ENCODE data around the gene RBFOX1.
"Not testable (repeated sequence)": the region's sequence is repeated elsewhere in the genome, so short reads cannot be mapped to it uniquely, and the experiment has no call there.

Gene RBFOX1

DNA sequence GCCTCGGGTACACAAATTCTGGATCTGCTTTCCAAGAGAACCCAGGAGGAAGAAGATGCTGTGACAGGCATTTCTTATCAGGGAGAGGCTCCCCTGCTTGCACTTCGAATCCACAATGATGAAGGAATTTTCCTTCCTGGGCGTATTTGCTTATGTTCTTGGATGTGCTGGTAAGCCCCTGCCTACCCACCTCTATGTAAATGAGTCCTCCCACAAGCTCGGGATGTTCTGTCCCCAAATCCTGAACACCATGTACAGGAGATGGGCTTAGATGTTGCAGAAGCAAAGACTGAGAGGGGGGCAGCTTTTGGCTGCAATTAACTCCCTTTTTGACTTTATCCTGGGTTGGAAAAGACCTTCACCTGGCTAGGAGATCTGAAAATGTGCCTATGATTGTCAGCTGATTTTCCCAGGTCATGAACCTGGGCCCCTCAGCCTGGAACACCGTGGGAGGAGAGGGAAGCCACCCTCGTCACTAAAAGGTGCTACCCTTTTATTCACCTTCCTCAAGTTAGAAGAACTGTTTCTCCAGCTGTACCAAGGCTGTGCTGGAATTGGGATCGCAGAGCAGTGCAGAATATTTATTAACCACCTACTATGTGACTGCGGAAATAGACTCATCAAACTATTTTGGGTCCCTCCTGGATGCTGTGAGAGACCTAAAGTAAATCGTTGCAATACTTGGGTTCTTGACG is 150.1 kb downstream of the RBFOX1 start:
- FAIRE-seq = no peak

DNA sequence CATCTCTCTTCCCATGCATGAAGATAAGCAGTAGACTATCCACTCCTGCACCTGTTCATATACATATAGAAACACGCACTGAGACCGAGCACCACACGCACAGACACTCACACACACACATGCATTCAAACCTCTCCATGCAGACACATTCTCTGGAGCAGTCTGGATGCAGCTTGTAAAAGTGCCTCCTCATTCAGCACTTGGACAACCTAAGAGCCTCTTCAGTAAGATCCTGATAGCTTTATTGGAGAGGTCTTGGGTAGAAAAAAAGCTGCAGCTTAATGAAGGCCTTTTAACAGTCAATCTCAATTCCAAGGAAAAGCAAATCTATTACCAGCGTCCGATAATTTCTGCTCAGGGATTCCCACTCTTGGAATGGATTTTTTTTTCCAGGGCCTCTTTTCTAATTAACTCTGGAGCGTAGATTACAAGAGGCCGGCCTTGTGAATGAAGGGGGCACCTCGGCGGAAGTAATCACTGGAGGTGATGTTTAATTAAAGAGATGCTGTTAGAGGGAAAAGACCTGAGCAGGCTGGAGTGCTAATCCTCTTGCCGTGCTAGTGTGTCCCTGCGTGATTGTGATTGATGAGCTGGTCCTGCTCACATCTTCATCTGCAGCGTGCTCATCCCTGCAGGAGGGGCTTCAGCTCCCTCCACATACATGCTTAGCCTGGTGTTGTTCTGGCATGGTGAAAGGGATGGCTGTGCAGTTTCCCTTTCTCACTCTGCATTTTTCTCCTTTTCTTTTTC is 155.1 kb downstream of the RBFOX1 start:
- no peak for FAIRE-seq

DNA sequence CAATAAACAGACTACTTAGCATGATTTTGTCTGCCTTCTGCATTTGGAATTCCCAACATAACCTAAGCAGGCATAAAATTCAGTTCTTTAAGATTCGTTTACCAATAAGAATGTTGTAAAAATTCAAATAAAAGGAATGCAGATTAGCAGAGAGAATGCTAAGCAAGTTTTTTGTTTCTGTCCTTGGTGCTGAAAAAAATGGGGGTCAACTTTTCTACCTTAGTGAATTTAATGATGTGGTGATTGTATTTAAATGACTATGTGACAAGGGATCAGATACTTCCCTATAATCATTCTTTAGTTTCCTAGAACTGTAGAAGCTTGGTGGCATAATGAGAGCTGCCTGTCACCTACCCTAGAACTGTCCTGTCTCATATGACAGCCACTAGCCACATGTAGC is 159.5 kb downstream of the RBFOX1 start:
- no peak for FAIRE-seq

DNA sequence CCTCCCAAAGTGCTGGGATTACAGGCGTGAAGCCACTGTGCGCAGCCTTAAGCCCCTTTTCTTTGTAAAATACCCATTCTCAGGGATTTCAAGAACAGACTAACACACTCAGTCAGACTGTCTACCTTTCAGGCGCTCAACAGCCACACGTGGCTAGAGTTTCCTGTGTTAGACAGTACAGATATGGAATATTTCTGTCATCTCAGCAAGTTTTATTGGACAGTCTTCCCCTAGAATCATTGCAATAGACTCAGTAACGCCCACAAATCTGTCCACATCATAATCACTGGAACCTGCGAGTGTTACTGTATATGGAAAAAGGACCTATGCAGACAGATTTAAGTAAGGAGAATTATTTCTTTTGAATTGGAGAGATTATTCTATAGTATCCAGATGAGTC is 160.5 kb downstream of the RBFOX1 start:
- FAIRE-seq = no peak

DNA sequence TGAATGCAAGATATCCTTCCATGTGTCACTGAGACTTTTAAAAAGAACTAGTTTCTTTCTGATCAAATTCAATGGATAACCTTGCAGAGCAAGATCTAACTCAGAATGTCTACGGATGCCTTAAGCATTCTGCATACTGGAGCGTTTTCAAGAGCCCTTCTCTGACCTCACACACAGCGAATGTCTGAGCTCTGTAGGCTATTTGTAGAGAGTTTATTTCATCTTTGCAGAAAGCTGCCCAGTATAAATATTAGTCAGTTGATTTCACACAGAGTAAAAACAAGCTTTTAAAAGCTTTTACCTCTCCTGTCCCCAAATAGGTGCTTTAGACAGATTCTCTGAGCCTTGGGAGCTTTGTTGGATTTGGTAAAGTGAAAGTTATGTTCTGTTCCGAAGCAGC is 165.0 kb downstream of the RBFOX1 start:
- FAIRE-seq = no peak

DNA sequence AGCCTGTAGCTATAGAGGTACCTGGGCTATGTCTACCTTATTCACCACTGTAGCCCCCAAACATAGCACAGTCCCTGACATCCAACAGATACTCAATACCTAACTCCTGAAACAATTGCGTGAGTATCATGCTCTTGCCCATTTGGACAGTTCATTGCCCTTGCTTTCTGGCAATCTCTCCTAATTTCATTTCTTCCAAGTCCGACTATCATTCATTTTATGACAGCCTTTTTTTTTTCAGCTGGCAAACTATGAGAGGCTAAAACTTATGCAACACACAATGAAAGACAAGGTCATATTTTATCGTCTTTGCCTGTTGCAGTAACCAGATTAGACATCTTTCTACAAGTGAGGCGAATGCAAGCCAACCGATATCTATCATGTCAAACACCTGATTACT is 169.2 kb downstream of the RBFOX1 start:
- FAIRE-seq = no peak

DNA sequence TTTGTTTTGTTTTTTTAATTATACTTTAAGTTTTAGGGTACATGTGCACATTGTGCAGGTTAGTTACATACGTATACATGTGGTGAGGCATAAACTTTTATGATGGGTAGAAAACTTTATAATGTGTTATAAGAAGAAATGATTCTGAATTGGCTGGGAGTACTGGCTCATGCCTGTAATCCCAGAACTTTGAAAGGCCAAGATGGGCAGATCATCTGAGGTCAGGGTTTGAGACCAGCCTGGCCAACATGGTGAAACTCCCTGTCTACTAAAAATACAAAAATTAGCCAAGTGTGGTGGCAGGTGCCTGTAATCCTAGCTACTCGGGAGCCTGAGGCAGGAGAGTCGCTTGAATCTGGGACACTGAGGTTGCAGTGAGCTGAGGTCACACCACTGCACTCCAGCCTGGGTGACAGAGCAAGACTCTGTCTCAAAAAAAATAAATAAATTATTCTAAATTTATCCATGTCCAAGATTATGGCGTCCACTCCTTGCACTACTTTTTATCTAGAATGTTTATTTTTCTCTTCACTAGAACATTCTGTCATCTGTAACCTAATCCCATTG is 170.0 kb downstream of the RBFOX1 start:
- FAIRE-seq = not testable (repeated sequence)

DNA sequence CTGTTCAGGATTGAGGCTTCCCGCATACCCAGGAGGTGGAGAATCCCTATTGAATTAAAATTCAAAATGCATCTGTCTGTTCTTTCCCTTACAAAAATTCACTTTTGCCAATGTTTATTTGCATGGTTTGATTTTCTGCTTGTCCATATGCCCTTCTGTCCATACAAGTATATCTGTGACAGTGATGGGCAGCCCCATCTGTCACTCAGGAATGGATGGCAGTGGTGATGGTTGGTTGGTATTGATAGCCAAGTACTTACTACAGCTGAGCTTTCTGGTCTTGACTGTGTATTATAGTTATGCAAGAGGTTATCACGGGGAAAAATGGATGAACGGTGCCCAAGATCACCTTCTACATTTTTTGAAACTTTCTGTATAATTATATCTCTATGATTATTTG is 171.0 kb downstream of the RBFOX1 start:
- FAIRE-seq = no peak

DNA sequence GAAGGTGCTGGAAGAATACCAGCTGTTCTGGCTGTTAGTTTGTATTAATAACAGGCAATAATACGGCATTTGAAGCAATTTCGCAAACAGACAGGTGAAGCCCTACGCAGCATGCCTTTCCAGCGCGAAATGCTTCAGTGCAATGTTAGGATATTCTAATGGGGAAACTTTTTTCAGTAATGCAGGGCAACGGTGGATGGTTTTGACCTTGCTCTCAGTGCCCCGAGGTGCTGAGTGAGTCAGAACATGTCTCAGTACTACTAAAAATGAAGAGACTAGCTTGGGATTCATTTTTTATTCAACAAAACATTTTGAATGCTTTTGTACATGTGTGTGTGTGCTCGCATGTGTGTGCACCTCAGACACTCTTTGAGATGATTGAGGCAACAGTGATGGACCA is 172.2 kb downstream of the RBFOX1 start:
- no peak for FAIRE-seq

DNA sequence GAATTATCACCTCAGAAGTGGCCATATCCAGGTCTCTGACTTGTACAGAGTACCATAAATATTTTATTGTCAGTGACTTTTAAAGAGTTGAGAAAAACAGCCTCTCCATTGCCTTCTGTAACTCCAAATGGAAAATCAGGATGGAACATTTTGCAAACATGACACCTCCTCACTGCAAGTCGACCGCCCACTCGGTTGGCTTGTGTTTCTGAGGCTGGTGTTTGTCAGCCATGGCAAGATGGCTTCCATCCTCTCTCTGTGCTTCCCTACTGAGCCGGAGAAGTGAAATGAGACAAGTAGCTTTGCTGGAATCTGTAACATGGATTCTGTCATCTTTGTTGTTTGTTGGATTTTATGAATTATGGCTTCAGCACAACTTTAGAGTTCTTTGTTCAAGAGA is 172.8 kb downstream of the RBFOX1 start:
- FAIRE-seq = no peak

DNA sequence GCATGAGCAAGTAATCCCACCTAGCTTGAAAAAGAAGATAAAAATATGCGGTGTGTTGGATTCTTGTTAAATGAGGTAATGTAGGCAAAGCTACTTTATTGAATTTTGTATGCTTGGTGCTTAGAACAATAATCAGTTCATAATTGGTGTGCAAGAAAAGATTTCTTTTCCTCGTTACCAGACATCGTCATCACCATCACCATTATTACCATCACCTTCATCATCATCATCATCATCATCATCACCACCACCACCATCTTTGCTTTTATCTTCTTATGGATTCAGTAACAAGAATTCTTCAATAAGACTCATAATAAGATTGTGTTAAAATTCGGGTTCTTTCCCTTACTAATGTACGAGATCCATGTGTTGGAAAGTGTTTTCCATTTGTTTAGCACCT is 173.7 kb downstream of the RBFOX1 start:
- FAIRE-seq = no peak

DNA sequence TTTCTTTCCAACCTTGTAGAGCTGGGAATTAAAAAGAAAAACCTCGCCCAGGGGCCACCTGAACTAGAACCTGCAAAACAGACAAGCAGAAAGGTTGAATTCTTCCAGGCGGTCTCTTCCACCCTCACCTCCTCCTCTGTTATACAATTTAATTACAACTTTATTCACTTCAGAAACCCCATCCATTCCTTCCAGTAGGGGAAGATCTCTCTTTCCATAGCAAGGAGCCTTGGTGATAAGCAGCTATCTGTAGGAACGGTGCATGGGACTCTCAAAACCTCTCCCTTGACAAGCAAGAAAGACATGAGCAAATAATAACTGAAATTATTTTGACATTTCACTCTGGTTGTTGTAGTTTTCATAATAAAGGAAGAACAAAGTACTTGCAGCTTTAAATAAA is 176.0 kb downstream of the RBFOX1 start:
- no peak for FAIRE-seq

DNA sequence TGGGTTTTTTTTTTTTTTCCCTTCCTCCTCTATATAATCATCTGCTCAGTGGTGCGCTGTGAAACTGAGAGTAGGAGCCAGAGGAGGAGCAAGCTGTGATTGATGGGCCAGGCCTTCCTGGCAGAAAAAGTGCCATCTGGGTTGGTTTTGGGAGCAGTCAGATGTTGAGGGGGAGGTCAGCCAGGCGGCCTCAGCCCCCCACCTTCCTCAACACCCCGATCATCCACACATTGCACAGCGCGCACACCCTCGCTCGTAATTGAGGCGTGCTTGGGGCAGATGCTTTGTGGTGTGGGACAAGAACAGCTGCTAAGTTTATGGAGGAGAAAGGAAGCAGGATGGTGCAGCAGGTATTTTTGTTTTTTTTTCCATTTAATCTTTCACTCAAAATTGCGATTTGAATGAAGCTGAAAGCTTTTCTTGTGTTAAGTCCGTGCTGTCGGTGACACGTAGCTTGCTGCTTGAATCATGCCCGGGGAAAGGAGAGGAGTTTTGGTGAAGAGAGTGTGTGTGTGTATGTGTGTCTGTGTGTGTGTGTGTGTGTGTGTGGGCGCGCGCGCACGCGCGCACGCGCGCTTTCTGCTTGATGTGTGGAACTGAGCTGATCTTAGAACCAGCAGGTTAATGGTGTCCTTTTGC is 177.4 kb downstream of the RBFOX1 start:
- no peak for FAIRE-seq

DNA sequence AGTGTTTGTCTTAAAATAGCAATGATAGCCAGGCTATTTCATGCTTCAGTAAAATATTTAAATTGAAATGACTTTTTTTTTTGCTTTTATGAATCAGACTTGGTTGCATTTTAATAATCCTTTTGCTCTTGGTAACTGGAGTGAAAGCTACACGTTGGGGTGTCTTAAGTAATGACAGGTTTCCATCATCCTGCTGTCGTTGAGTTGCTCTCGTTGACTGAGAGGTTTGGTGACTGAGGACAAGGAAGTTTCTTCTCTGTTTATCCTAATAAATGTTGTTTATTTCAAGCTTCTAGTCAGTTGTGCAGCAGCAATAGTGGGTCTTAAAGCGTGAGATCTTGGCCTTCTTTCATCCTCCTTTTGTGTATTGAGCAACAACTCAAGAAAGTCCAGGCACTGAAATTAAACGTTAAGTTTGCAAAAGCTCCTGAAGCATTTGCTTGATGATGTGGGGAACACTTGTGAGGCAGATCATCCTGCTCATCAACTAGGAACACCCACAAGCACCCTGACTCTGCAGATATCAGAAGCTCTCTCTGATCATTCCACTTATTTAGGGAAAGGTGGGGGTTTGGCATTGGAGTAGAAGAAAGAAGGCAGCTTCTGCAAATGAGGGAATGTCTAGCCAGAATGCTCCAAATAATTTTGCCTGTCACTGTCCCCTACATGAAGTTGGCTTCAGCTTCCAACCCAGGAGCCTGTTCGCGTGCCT is 179.1 kb downstream of the RBFOX1 start:
- FAIRE-seq = no peak

DNA sequence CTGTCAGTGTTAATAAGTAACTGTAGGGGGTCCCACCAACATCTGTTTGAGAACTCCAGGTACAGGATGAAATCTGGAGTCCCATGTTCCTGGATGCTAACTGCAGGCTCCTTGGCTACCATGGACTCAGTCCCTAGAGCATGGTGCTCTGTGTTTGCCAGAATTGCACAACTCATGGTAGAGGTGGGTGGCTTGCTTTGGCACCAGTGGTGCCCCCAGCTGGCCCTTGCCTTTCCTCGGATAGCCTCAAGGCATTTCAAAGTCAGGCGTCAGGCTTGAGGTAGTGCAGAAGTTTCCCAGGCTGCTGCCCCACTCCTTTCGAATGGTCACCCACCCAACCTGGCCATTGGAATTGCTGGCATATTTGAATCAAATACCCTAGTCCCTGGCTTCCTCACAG is 179.9 kb downstream of the RBFOX1 start:
- FAIRE-seq = no peak

DNA sequence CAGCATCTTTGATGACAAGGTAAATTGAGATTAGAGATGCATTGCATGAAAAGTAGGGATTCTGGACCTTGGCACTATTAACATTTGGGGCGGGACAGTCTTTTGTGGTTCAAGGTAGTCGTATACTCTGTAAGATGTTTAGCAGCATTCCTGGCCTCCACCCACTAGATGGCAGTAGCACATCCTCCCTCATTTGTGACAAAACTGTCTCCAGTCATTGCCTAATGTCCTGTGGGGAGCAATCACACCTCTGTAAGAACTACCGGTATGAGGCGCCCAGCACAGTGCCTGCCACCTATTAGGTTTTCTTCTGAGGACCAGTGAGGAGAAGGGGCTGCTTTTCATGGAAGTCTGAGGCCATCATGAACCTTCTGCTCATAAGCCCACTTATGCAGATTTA is 180.8 kb downstream of the RBFOX1 start:
- FAIRE-seq = no peak

DNA sequence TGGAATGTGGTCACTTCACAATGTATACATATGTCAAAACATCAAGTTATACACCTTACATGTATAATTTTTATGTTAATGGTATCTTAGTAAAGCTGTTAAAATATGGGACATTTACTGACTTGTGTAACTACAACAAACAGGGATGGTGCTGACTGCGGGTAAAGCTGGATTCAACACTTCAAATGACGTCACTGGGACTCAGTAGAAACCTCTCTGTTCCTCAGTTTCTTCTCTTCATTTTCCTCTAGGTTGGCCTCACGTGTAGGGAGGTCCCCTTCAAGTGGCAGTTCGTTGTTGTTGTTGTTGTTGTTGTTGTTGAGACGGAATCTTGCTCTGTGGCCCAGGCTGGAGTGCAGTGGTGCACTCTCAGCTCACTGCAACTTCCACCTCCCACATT is 182.9 kb downstream of the RBFOX1 start:
- FAIRE-seq = no peak

DNA sequence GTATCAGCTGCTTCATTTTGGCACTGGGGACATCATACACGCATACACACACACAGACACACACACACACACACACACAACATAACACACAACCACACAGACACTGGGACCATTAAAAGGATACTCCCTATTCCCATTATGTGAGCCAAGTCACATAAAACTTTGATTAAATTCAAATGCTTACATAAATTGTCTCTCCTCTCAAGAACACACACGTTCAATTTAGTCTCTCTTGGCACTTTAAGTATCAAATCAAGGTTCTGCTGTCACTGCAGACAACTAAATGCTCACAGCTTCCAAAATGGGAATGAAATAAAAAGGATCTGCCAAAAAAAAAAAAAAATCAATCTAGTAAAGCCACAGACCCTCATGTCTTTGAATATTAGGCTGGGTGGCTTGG is 184.9 kb downstream of the RBFOX1 start:
- FAIRE-seq = no peak

DNA sequence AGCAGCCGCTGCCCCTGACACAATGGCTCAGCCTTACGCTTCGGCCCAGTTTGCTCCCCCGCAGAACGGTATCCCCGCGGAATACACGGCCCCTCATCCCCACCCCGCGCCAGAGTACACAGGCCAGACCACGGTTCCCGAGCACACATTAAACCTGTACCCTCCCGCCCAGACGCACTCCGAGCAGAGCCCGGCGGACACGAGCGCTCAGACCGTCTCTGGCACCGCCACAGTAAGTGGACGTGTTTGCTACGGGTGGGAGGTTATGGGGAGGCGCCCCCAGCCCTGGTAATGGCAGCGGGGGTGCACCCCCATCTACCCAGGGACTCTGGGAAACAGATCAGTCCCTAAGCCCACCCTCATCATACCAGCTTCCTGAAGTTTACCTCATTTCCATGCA is 185.5 kb downstream of the RBFOX1 start:
- FAIRE-seq = no peak

DNA sequence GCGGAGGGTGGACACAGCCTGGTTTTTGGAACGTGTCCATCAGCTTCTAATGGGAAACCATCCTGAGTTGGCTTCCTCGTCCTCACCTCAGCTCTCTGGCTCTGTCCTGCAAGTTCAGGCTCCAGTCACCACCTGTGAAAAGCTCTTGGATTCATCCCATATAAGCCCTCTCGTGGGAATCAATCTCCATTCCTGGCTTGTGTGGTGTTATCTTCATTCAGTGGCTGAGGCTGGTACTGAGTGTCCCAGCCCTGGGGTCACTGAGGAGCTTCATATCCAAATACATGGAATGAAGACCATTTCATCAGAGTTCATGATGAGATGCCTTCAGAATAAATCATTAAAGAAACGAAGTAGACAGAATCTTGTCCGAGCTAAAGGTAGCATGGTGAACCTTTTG is 189.2 kb downstream of the RBFOX1 start:
- FAIRE-seq = no peak

DNA sequence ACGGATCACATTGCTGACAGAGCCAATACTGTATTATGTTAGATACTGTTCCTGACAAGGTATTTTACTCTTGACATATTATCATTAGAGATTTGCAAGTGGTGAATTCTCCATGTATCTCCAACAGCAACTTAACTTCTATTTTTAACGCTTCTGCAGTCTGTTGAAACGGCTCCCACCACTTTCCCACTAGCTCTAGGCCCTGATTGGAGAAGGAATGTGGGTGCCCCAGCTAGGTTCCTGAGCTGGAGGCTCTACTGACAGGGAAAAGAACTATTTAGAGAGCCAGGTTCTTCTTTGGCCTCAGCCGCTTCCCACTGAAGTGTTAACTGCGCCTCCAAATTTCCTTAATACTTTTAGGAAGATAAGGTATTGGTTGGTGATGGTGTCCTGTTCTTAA is 191.8 kb downstream of the RBFOX1 start:
- no peak for FAIRE-seq

DNA sequence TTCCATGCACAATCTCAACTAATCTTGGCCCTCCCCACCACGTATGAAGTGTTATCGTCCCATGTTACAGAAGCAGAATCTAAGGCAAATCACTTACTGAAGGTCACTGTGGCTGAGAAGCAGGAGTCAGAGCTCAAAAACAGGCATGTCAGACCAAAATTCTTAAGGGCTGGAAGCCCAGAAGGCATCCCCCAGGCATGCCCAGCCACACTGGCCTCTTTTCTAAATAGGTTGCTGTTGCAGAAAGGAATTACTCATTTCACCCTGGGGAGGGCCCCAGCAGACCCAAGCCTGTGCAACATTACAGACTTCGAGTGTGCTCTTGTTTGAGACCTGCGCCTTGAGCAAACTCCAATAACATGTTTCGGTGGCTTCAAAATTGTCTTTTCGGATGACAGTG is 194.1 kb downstream of the RBFOX1 start:
- no peak for FAIRE-seq

DNA sequence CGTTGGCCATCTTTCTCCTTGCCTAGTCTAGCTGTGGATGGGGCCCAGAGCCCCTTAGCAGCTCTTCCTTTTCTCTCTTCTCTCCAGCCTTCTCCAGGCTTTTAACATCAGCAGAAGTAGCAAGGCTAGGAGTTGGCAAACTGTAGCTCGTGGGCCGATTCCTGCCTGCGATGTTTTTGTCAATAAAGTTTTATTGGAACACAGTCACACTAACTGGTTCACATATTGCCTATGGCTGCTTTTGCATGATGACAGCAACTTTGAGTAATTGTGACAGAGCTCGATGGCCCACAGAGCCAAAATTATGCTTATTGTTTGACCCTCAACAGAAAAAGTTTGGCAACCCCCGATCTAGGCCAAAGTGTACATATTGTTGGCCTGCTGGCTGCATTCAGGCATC is 199.9 kb downstream of the RBFOX1 start:
- FAIRE-seq = no peak

Data from islet of Langerhans (tissue), 1 donor.